ENCODE measurements around the gene TRRAP. TPM values are rescaled to one million over a fixed set of nuclear protein-coding genes. Genes with fewer than 3 reads are reported as not detected.
"Not testable (repeated sequence)": the region's sequence is repeated elsewhere in the genome, so short reads cannot be mapped to it uniquely, and the experiment has no call there.

Gene TRRAP
- total and polyA plus RNA-seq, 10 donors: 8.4 to 73.4 (median 57.5) TPM

GRCh38 chr7:98870121-98870651 lies 8.1 kb upstream of the TRRAP start:
- Histone ChIP-seq H3K9me3 (no peaks in the 10 kb centered on the region), H3K4me1 (peaks cover 3 to 29% (median 15%) of the 10 kb centered on the region in 6 donors), H3K36me3 (no peaks in the 10 kb centered on the region), H3K27ac (no peak overlapping the region), H3K27me3 (replicated peaks in 1 of 7) (peaks cover 0 to 69% (median 32%) of the 10 kb centered on the region in 7 donors), H3K4me3 (peak overlapping the region in 7 of 8 donors; percentile 30 to 72 (median 43))
- DNase-seq: peak; percentile 88
- WGBS, 5 donors: 1 to 3% (median 2%) methylated on average over 34 to 35 of the region's 35 CpGs
- TF ChIP-seq CTCF (IDR thresholded peaks at IDR 0.05 in 8 of 11, conservative IDR thresholded peaks at IDR 0.05 in 3 of 11) (no peak), POLR2AphosphoS5 (IDR thresholded peaks at IDR 0.05) (peak in 2 of 3 donors; percentile 11 to 27)
- intact Hi-C loops (cut with DNase I; ENCODE audit: low total_unique reads): no loop called here

- Histone ChIP-seq H3K9me3 (no peaks in the 10 kb centered on the region), H3K27me3 (replicated peaks in 1 of 7) (peaks cover 0 to 63% (median 32%) of the 10 kb centered on the region in 7 donors), H3K4me1 (peaks cover 3 to 29% (median 15%) of the 10 kb centered on the region in 6 donors), H3K36me3 (no peaks in the 10 kb centered on the region), H3K27ac (no peak overlapping the region), H3K4me3 (peak overlapping the region in 2 of 8 donors; percentile 43 to 72)
- DNase-seq: peak; percentile 68
- intact Hi-C loops (cut with DNase I; ENCODE audit: low total_unique reads): no loop called here
- TF ChIP-seq POLR2AphosphoS5 (IDR thresholded peaks at IDR 0.05) (no peak), POLR2A (IDR thresholded peaks at IDR 0.05) (no peak), CTCF (IDR thresholded peaks at IDR 0.05 in 8 of 11, conservative IDR thresholded peaks at IDR 0.05 in 3 of 11) (no peak)
- WGBS, 5 donors: 73 to 87% (median 83%) methylated on average over 7 to 17 of the region's 17 CpGs
These were observed 7.4 kb upstream of the TRRAP start for GRCh38 chr7:98870807-98871491.

GRCh38 chr7:98872328-98872924 lies 5.9 kb upstream of the TRRAP start:
- intact Hi-C loops (cut with DNase I; ENCODE audit: low total_unique reads): no loop called here
- peaks cover 3 to 31% (median 15%) of the 10 kb centered on the region in 6 donors for H3K4me1 ChIP-seq
- no peaks in the 10 kb centered on the region for H3K9me3 ChIP-seq
- WGBS, 5 donors: 62 to 66% (median 65%) methylated on average over 7 of the region's 7 CpGs
- no peak overlapping the region for H3K27ac ChIP-seq
- H3K4me3 ChIP-seq: no peak overlapping the region
- peaks cover 0 to 48% (median 32%) of the 10 kb centered on the region in 7 donors for H3K27me3 ChIP-seq (replicated peaks in 1 of 7)
- no peaks in the 10 kb centered on the region for H3K36me3 ChIP-seq
- TF ChIP-seq POLR2A (IDR thresholded peaks at IDR 0.05) (no peak), POLR2AphosphoS5 (IDR thresholded peaks at IDR 0.05) (no peak), CTCF (IDR thresholded peaks at IDR 0.05 in 8 of 11, conservative IDR thresholded peaks at IDR 0.05 in 3 of 11) (peak in 5 of 11 experiments; percentile 11 to 29 (median 19))
- DNase-seq: peak; percentile 16

GRCh38 chr7:98873610-98874009 lies 4.7 kb upstream of the TRRAP start:
- H3K27me3 ChIP-seq (replicated peaks in 1 of 7): peaks cover 0 to 36% (median 27%) of the 10 kb centered on the region in 7 donors
- DNase-seq: peak; percentile 54
- H3K4me3 ChIP-seq; intact Hi-C loops (cut with DNase I; ENCODE audit: low total_unique reads); H3K36me3 ChIP-seq; H3K9me3 ChIP-seq; H3K27ac ChIP-seq: not testable (repeated sequence)
- WGBS, 5 donors: 81 to 90% (median 82%) methylated on average over 11 of the region's 11 CpGs
- peaks cover 6 to 39% (median 23%) of the 10 kb centered on the region in 6 donors for H3K4me1 ChIP-seq
